ENCODE results near the gene TMEM101. TPM values are rescaled to one million over a fixed set of nuclear protein-coding genes. Genes with fewer than 3 reads are reported as not detected.

TMEM101 gene
- total RNA-seq, 1 experiment from 2014 or later: 25.6 TPM

DNA sequence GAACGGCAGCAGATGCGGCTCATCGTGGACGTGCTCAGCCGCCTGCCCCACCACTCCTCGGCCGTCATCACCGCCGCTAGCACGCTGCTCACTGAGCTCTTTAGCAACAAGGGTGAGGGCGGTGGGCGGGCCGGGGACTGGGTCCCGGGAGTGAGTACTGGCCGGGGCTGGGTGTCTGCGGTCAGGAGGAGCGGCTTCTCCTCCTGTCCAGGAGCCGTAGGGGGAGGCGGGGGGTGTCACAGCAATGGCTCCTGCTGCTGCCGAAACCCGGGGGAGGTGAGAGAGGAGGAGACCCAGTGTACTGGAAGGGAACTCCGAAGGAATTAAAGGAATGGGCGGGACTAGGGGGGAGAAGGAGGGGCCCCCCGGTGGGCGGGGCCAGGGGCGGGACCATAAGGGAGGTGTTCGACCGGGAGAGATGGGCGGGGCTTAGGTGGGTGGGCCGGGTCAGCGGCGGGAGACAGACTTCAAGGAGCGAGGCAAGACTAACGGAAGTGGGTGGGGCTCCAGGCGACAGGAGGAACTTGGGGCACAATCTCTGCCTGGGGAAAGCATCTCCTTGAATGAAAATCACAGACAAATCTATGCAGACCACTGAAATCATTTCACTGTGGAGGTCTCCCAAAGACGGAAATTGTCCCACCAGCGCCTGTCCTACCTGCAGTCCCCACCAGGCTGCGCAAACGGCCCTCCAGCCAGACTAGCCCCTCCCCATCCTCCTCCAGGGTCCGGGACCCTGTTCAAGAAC is 8.0 kb downstream of the TMEM101 start:
- peak; percentile 99 for DNase-seq (ENCODE audit: unreplicated experiment)
- intact Hi-C loops (cut with micrococcal nuclease): loop anchor here (2.0 kb wide), 2 partner anchors 34 to 64 kb away; partner anchors contain the start of gene G6PC3
- no TSS peak for BruUV-seq (replicated peaks)
- Mint-ChIP-seq H3K4me1 (ENCODE audit: insufficient read depth, unreplicated experiment) (peaks cover 11% of the 10 kb centered on the region), H3K36me3 (ENCODE audit: insufficient read depth, unreplicated experiment) (peaks cover 24% of the 10 kb centered on the region), H3K4me3 (ENCODE audit: unreplicated experiment) (peak overlapping the region; percentile 85), H3K27ac (ENCODE audit: low read depth, unreplicated experiment) (peak overlapping the region; percentile 91), H3K9me3 (ENCODE audit: unreplicated experiment) (no peaks in the 10 kb centered on the region), H3K27me3 (ENCODE audit: insufficient read depth, unreplicated experiment) (no peaks in the 10 kb centered on the region)
- ChIA-PET CTCF (interaction anchor here (0.9 to 1.9 kb wide), 7 partner anchors 9 to 162 kb away, joined by 3 to 12 read pairs (median 4); partner anchors contain the start of gene G6PC3), POLR2A (interaction anchor here (0.7 to 1.2 kb wide), 5 partner anchors 8 to 180 kb away, joined by 3 to 5 read pairs (median 5); partner anchors contain the start of genes TMEM101 and TMUB2)
- TF ChIP-seq, protein P1, sequence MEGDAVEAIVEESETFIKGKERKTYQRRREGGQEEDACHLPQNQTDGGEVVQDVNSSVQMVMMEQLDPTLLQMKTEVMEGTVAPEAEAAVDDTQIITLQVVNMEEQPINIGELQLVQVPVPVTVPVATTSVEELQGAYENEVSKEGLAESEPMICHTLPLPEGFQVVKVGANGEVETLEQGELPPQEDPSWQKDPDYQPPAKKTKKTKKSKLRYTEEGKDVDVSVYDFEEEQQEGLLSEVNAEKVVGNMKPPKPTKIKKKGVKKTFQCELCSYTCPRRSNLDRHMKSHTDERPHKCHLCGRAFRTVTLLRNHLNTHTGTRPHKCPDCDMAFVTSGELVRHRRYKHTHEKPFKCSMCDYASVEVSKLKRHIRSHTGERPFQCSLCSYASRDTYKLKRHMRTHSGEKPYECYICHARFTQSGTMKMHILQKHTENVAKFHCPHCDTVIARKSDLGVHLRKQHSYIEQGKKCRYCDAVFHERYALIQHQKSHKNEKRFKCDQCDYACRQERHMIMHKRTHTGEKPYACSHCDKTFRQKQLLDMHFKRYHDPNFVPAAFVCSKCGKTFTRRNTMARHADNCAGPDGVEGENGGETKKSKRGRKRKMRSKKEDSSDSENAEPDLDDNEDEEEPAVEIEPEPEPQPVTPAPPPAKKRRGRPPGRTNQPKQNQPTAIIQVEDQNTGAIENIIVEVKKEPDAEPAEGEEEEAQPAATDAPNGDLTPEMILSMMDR (IDR thresholded peaks at IDR 0.05; ENCODE audit: unreplicated experiment): peak; percentile 67

DNA sequence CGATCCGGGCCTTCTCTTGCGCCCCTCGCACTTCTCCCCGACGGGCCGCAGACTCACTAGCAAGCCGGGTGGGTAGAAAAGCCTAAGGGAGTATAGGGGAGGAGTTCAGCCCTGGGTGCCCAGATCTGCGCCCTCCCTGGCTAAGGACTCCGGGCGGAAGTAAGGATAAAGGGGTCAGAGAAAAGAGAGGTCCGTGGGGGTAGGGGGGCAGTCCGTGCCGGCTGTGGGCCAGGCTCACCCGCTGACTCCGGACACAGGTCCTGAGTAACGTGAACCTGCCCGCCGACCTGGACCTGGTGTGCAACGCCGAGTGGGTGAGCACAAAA is 8.5 kb downstream of the TMEM101 start:
- BruUV-seq (replicated peaks): TSS peak; percentile 33
- H3K9me3 Mint-ChIP-seq (ENCODE audit: unreplicated experiment): no peaks in the 10 kb centered on the region
- ChIA-PET CTCF (interaction anchor here (1.7 kb wide), 1 partner anchor 36 kb away, joined by 12 read pairs; no protein-coding TSS in a partner anchor), POLR2A (interaction anchor here (0.7 to 1.2 kb wide), 3 partner anchors 8 to 63 kb away, joined by 3 to 5 read pairs (median 5); partner anchors contain the start of gene TMEM101)
- intact Hi-C loops (cut with micrococcal nuclease): loop anchor here (2.0 kb wide), 2 partner anchors 35 to 65 kb away; partner anchors contain the start of gene G6PC3
- DNase-seq (ENCODE audit: unreplicated experiment): no peak
- H3K4me3 Mint-ChIP-seq (ENCODE audit: unreplicated experiment): peak overlapping the region; percentile 85
- H3K27me3 Mint-ChIP-seq (ENCODE audit: insufficient read depth, unreplicated experiment): no peaks in the 10 kb centered on the region
- H3K36me3 Mint-ChIP-seq (ENCODE audit: insufficient read depth, unreplicated experiment): peaks cover 20% of the 10 kb centered on the region
- peak overlapping the region; percentile 91 for H3K27ac Mint-ChIP-seq (ENCODE audit: low read depth, unreplicated experiment)
- H3K4me1 Mint-ChIP-seq (ENCODE audit: insufficient read depth, unreplicated experiment): peaks cover 14% of the 10 kb centered on the region
- TF ChIP-seq, protein P1 (IDR thresholded peaks at IDR 0.05; ENCODE audit: unreplicated experiment): no peak

DNA sequence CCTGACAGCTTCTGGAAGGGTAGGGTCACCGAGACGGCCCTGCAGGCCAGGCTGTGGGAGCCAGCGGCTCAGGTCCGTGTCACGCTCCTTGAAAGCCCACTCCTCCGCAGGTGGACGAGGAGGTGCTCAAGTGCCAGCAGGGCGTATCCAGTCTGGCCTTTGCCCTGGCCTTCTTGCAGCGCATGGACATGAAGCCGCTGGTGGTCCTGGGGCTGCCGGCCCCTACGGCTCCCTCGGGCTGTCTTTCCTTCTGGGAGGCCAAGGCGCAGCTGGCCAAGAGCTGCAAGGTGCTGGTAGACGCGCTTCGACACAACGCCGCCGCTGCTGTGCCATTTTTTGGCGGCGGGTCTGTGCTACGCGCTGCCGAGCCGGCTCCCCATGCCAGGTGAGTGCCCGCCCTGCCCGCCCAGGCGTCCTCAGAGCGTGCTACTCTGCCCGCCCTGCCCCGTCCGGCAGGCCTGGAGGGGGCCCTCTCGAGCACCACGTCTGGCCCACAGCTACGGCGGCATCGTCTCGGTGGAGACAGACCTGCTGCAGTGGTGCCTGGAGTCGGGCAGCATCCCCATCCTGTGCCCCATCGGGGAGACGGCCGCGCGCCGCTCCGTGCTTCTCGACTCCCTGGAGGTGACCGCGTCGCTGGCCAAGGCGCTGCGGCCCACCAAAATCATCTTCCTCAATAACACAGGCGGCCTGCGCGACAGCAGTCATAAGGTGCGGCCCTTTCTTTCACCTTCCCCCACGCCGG is 9.1 kb downstream of the TMEM101 start:
- Mint-ChIP-seq H3K36me3 (ENCODE audit: insufficient read depth, unreplicated experiment) (peaks cover 16% of the 10 kb centered on the region), H3K27me3 (ENCODE audit: insufficient read depth, unreplicated experiment) (no peaks in the 10 kb centered on the region), H3K9me3 (ENCODE audit: unreplicated experiment) (no peaks in the 10 kb centered on the region), H3K4me3 (ENCODE audit: unreplicated experiment) (peak overlapping the region; percentile 85), H3K27ac (ENCODE audit: low read depth, unreplicated experiment) (peak overlapping the region; percentile 91), H3K4me1 (ENCODE audit: insufficient read depth, unreplicated experiment) (peaks cover 14% of the 10 kb centered on the region)
- TF ChIP-seq, protein P1 (IDR thresholded peaks at IDR 0.05; ENCODE audit: unreplicated experiment): no peak
- CTCF ChIA-PET: interaction anchor here (0.6 to 1.7 kb wide), 3 partner anchors 37 to 151 kb away, joined by 3 to 12 read pairs (median 3); no protein-coding TSS in a partner anchor
- POLR2A ChIA-PET: interaction anchor here (0.7 to 1.0 kb wide), 2 partner anchors 9 to 64 kb away, joined by 3 to 5 read pairs; partner anchors contain the start of gene TMEM101
- no TSS peak for BruUV-seq (replicated peaks)
- intact Hi-C loops (cut with micrococcal nuclease): loop anchor here (2.0 kb wide), 2 partner anchors 35 to 65 kb away; partner anchors contain the start of gene G6PC3
- DNase-seq (ENCODE audit: unreplicated experiment): no peak
